K562 (cell line): ENCODE measurements around the gene RREB1. TPM values are rescaled to one million over a fixed set of nuclear protein-coding genes. Genes with fewer than 3 reads are reported as not detected.

ENCODE experiments used
- ATAC-seq: fragments of 200-7000 bp; cut with Tn5 transposase; 3 replicates; pipeline ENCODE4 v1.9.1; 2020; ENCODE audit warnings: moderate library complexity
- BruUV-seq: library from RNA; stranded (reverse); fragments of 400-500 nt; replicated peaks from 2 replicates; lab custom pipeline; 2021; lab: Mats Ljungman, UMichigan
- CTCF ChIA-PET: fragments of 300-600 bp; formaldehyde crosslinking; extraction: SDS; loops from one replicate; lab custom pipeline; 2021; ENCODE audit warnings: low intra/inter-chr PET ratio; lab: Yijun Ruan, JAX
- POLR2A ChIA-PET: fragments of 300-600, 350-650 bp; sonication (Branson Sonifier 250); formaldehyde crosslinking; extraction: SDS; loops from one replicate; lab custom pipeline; 2021; ENCODE audit warnings: antibody characterized with exemption, inconsistent platforms; lab: Yijun Ruan, JAX
- DNase-seq, 4 experiments: peaks; one replicate each; pipeline versions ENCODE4 v3.0.0 to v3.0.0-alpha.2; 2011 to 2018; ENCODE audit warnings: low spot score in 3 of 4, mixed read lengths in 3 of 4; ENCODE audit errors: extremely low read depth in 1 of 4
- FAIRE-seq: peaks from 2 replicates; lab custom pipeline; 2011; peaks lifted over from hg19 to GRCh38; lab: Jason Lieb, UNC
- H2AFZ ChIP-seq: 2 replicates; pipeline ENCODE4 v1.6.0; 2011; ENCODE audit warnings: low read depth, low read length, control low read depth, inconsistent platforms
- H3K27ac ChIP-seq: fragments of 200-600 bp; 3 replicates; pipeline ENCODE4 v1.8.0; 2011; ENCODE audit warnings: low read depth, mild to moderate bottlenecking, control low read depth, inconsistent platforms, low read length, moderate library complexity, mixed read lengths; ENCODE audit errors: extremely low read depth
- H3K27me3 ChIP-seq, 2 experiments: fragments of 300-600 bp in 1 of 2; 2 replicates in 1 of 2; 3 replicates in 1 of 2; pipeline versions ENCODE4 v1.6.0 to v1.8.0; 2011; ENCODE audit warnings: inconsistent platforms in 2 of 2, low read length in 2 of 2, mild to moderate bottlenecking in 1 of 2, mixed read lengths in 1 of 2, moderate library complexity in 1 of 2; ENCODE audit not compliant: control insufficient read depth in 2 of 2, insufficient read depth in 2 of 2
- H3K36me3 ChIP-seq: fragments of 300-600 bp; 3 replicates; pipeline ENCODE4 v1.8.0; 2011; ENCODE audit warnings: mild to moderate bottlenecking, low read length, inconsistent platforms; ENCODE audit not compliant: control insufficient read depth, insufficient read depth
- H3K4me1 ChIP-seq, 2 experiments: fragments of 200-600 bp in 1 of 2; replicated peaks in 1 of 2; 2 replicates in 1 of 2; 3 replicates in 1 of 2; pipeline versions ENCODE4 v1.5.1 to v1.8.0; 2011; ENCODE audit warnings: inconsistent platforms in 2 of 2, low read length in 2 of 2, mild to moderate bottlenecking in 1 of 2, mixed read lengths in 1 of 2, moderate library complexity in 1 of 2; ENCODE audit not compliant: control insufficient read depth in 2 of 2, insufficient read depth in 2 of 2
- H3K4me2 ChIP-seq: 2 replicates; pipeline ENCODE4 v1.6.1; 2011; ENCODE audit warnings: low read length, control low read depth, inconsistent platforms, mixed read lengths; ENCODE audit not compliant: insufficient read depth
- H3K4me3 ChIP-seq: fragments of 200-600 bp; sonication (generic), shearing (Covaris generic); 2 replicates; pipeline ENCODE4 v1.5.1; 2016; ENCODE audit warnings: control low read depth, inconsistent platforms
- H3K79me2 ChIP-seq: fragments of 200-600 bp; 3 replicates; pipeline ENCODE4 v1.8.0; 2011; ENCODE audit warnings: low read length, inconsistent platforms; ENCODE audit not compliant: control insufficient read depth, insufficient read depth
- H3K9ac ChIP-seq, 2 experiments: 2 replicates each; pipeline versions ENCODE4 v1.6.0 to v1.6.1; 2011; ENCODE audit warnings: low read depth in 2 of 2, low read length in 2 of 2, control low read depth in 1 of 2, inconsistent platforms in 1 of 2, mild to moderate bottlenecking in 1 of 2, mixed read lengths in 1 of 2; ENCODE audit not compliant: insufficient read depth in 1 of 2
- H3K9me1 ChIP-seq: one replicate; pipeline ENCODE4 v1.6.0; 2011; ENCODE audit warnings: inconsistent platforms, mild to moderate bottlenecking, low read length, moderate library complexity; ENCODE audit not compliant: control insufficient read depth, insufficient read depth
- H3K9me3 ChIP-seq: replicated peaks from 2 replicates; pipeline ENCODE4 v1.5.1; 2011; ENCODE audit warnings: low read depth, low read length, inconsistent platforms; ENCODE audit not compliant: control insufficient read depth, insufficient read depth
- H4K20me1 ChIP-seq: replicated peaks from 2 replicates; pipeline ENCODE4 v1.6.1; 2011; ENCODE audit warnings: low read length, inconsistent platforms, mixed read lengths; ENCODE audit not compliant: control insufficient read depth, insufficient read depth
- C11orf30 ChIP-seq: fragments of 450-650 bp; IDR thresholded peaks from 2 replicates; pipeline ENCODE4 v1.6.1; 2016; ENCODE audit warnings: low read depth, mild to moderate bottlenecking
- ETV1 ChIP-seq: fragments of 450-650 bp; conservative IDR thresholded peaks from 2 replicates; pipeline ENCODE4 v1.6.1; 2016; ENCODE audit warnings: missing genetic modification characterization, control low read depth, low read depth, missing compliant biosample characterization
- EZH2 ChIP-seq: IDR thresholded peaks from 2 replicates; pipeline ENCODE4 v1.6.1; 2012; ENCODE audit warnings: low read depth, mild to moderate bottlenecking, inconsistent platforms, low read length, borderline replicate concordance
- FOS ChIP-seq: IDR thresholded peaks from 3 replicates; pipeline ENCODE4 v1.6.1; 2011; ENCODE audit not compliant: insufficient read length; ENCODE audit errors: extremely low read depth
- MAFF ChIP-seq: IDR thresholded peaks from 2 replicates; pipeline ENCODE4 v1.6.1; 2012; ENCODE audit warnings: low read length, improper control_type of control experiment
- MYC ChIP-seq, 2 experiments: fragments of 250-450 bp in 1 of 2; sonication (Bioruptor Pico) in 1 of 2; IDR thresholded peaks; 2 replicates each; pipeline versions ENCODE4 v1.5.1 to v1.6.1; 2012 to 2021; ENCODE audit warnings: low read depth in 2 of 2, borderline replicate concordance in 1 of 2, improper control_type of control experiment in 1 of 2, low read length in 1 of 2, mild to moderate bottlenecking in 1 of 2, moderate library complexity in 1 of 2
- NR1H2 ChIP-seq: sonication (generic); formaldehyde crosslinking; IDR thresholded peaks from 2 replicates; pipeline ENCODE4 v1.4.0; 2020; ENCODE audit warnings: mild to moderate bottlenecking, missing genetic modification reagents
- NR2C2 ChIP-seq, 2 experiments: fragments of 200-800 bp in 1 of 2; sonication (Bioruptor generic) in 1 of 2; sonication (generic) in 1 of 2; formaldehyde crosslinking in 1 of 2; IDR thresholded peaks; 2 replicates each; pipeline versions ENCODE4 v1.6.1 to v1.8.0; 2016 to 2022; ENCODE audit warnings: mild to moderate bottlenecking in 1 of 2, missing compliant biosample characterization in 1 of 2, missing genetic modification characterization in 1 of 2, missing genetic modification reagents in 1 of 2
- POLR2B ChIP-seq: fragments of 450-650 bp; IDR thresholded peaks from 2 replicates; pipeline ENCODE4 v1.6.1; 2018; ENCODE audit warnings: low read depth; ENCODE audit not compliant: partially characterized antibody
- SRF ChIP-seq, 2 experiments: fragments of 250-450, 450-650 bp in 1 of 2; sonication (Bioruptor Pico) in 1 of 2; sonication (generic) in 1 of 2; formaldehyde crosslinking; IDR thresholded peaks; 2 replicates each; pipeline versions ENCODE4 v1.5.0 to v1.5.1; 2020 to 2022; ENCODE audit warnings: mild to moderate bottlenecking in 1 of 2, missing genetic modification reagents in 1 of 2
- TEAD1 ChIP-seq, 2 experiments: fragments of 450-650 bp in 1 of 2; sonication (generic) in 1 of 2; formaldehyde crosslinking; IDR thresholded peaks; 2 replicates each; pipeline versions ENCODE4 v1.4.0 to v1.8.0; 2020 to 2022; ENCODE audit warnings: mild to moderate bottlenecking in 2 of 2, missing genetic modification reagents in 1 of 2
- TSC22D4 ChIP-seq: fragments of 450-650 bp; IDR thresholded peaks from 2 replicates; pipeline ENCODE4 v1.6.1; 2016; ENCODE audit warnings: missing genetic modification characterization, missing biosample characterization, control low read depth
- ZC3H11A ChIP-seq: IDR thresholded peaks from 2 replicates; pipeline ENCODE4 v1.6.1; 2012; ENCODE audit warnings: low read depth, low read length, improper control_type of control experiment
- ZFX ChIP-seq: sonication (generic); formaldehyde crosslinking; IDR thresholded peaks from 2 replicates; pipeline ENCODE4 v1.8.0; 2022; ENCODE audit warnings: mild to moderate bottlenecking, missing genetic modification reagents, moderate library complexity
- ZNF511 ChIP-seq: sonication (generic); formaldehyde crosslinking; IDR thresholded peaks from 2 replicates; pipeline ENCODE4 v1.8.0; 2022; ENCODE audit warnings: mild to moderate bottlenecking, missing genetic modification reagents
- WGBS: fragments of 100-300 bp; shearing (Covaris generic); methylation state at CpG from one replicate; pipeline ENCODE4 v1.1.6; 2016; ENCODE audit warnings: low coverage, mixed read lengths; ENCODE audit not compliant: insufficient coverage; ENCODE audit errors: missing lambda C conversion rate; 5-methylcytosine and 5-hydroxymethylcytosine counted together
- in situ Hi-C: fragments of 300-500 bp; cut with MboI; formaldehyde crosslinking; loops from 4 replicates; pipeline ENCODE4 v1.15.0; 2018; ENCODE audit warnings: inconsistent platforms, mixed read lengths
- intact Hi-C: fragments of 100-400 bp; cut with micrococcal nuclease; formaldehyde crosslinking; loops from 2 replicates; pipeline ENCODE4 v1.14.2; 2022
- polyA plus RNA-seq, 8 experiments: library from polyadenylated mRNA; depleted of rRNA in 4 of 8; stranded (reverse) in 5 of 8; unstranded in 3 of 8; fragments of >200 nt; fragmentation: Nextera tagmentation in 2 of 8; fragmentation: Illumina TruSeq in 1 of 8; extraction: Ambion mirVana in 2 of 8; extraction: Trizol in 1 of 8; gene quantifications; 2 replicates each; pipeline versions ENCODE4 v1.2.1 to v1.2.3, GENCODE V29; 2011 to 2014; ENCODE audit warnings: inconsistent platforms in 1 of 8, missing spikeins in 1 of 8
- total RNA-seq, 7 experiments: library from RNA; depleted of rRNA in 6 of 7; stranded (reverse); fragments of >200 nt in 6 of 7; fragmentation: Illumina TruSeq in 2 of 7; extraction: Trizol in 2 of 7; gene quantifications; 2 replicates each; pipeline versions ENCODE4 v1.2.1 to v1.2.3, GENCODE V29; 2011 to 2021; ENCODE audit warnings: low replicate concordance in 1 of 7
- TF ChIP-seq, protein P1 (sequence below): sonication (generic); formaldehyde crosslinking; IDR thresholded peaks from 2 replicates; pipeline ENCODE4 v1.8.0; 2023; ENCODE audit warnings: mild to moderate bottlenecking, missing genetic modification reagents

RREB1 gene
- total and polyA plus RNA-seq, 9 of the 15 experiments (the other 6 are each of a cell fraction or from before 2014, with no cell fraction given), result 3.3 to 64.2 (median 19.3) TPM

GRCh38 chr6:7108964-7109836, 1.4 kb downstream of the RREB1 start:
- peak overlapping the region; percentile 64 for H3K4me3 ChIP-seq
- no peaks in the 10 kb centered on the region for H3K9me3 ChIP-seq
- peaks cover 50 to 52% of the 10 kb centered on the region in 2 experiments for H3K4me1 ChIP-seq
- WGBS, result under 1% methylated on average over 46 of the region's 86 CpGs
- ATAC-seq, result peak; percentile 15
- peaks cover 10% of the 10 kb centered on the region for H4K20me1 ChIP-seq
- H3K36me3 ChIP-seq, result peaks cover 8% of the 10 kb centered on the region; the same call in 2 of the 3 replicates
- intact Hi-C loops, result loop anchor here (5.0 kb wide), 2 partner anchors 52 to 128 kb away; no protein-coding TSS in a partner anchor
- FAIRE-seq, result peak; percentile 40
- no peaks in the 10 kb centered on the region for H3K27me3 ChIP-seq
- H3K79me2 ChIP-seq, result peaks cover 66% of the 10 kb centered on the region
- H2AFZ ChIP-seq, result no peak overlapping the region
- no peaks in the 10 kb centered on the region for H3K9me1 ChIP-seq
- in situ Hi-C loops, result no loop called here
- ChIA-PET CTCF (no interaction called here), POLR2A (interaction anchor here (0.6 to 3.3 kb wide), 8 partner anchors 10 to 409 kb away, joined by 3 to 19 read pairs (median 3); no protein-coding TSS in a partner anchor)
- peak overlapping the region; percentile 91 for H3K4me2 ChIP-seq
- H3K9ac ChIP-seq, result peak overlapping the region; percentile 76 to 97
- H3K27ac ChIP-seq, result peak overlapping the region; percentile 92
- BruUV-seq, result no TSS peak
- DNase-seq, result peak; percentile 49 to 80 (median 60)
- TF ChIP-seq C11orf30, result peak; percentile 97
- TF ChIP-seq POLR2B, result no peak
- no peak for TF ChIP-seq FOS
- TF ChIP-seq ZC3H11A, result no peak
- TF ChIP-seq TSC22D4 (tag), result no peak
- peak; percentile 19; the same call in 1 of the 2 replicates for TF ChIP-seq MYC (IDR thresholded peaks at IDR 0.05; ENCODE audit: low read depth, low read length)
- no peak for TF ChIP-seq MYC (CRISPR knock-in tag; IDR thresholded peaks at IDR 0.05; ENCODE audit: borderline replicate concordance, low read depth)
- TF ChIP-seq TEAD1 (CRISPR knock-in tag; IDR thresholded peaks at IDR 0.05), result no peak; a peak in 1 of 4 replicates
- no peak for TF ChIP-seq SRF (CRISPR knock-in tag; IDR thresholded peaks at IDR 0.05)
- TF ChIP-seq ETV1, result peak; percentile 52; the same call in 1 of the 2 replicates
- peak; percentile 45 for TF ChIP-seq ZFX (CRISPR knock-in tag)
- TF ChIP-seq, protein P1, sequence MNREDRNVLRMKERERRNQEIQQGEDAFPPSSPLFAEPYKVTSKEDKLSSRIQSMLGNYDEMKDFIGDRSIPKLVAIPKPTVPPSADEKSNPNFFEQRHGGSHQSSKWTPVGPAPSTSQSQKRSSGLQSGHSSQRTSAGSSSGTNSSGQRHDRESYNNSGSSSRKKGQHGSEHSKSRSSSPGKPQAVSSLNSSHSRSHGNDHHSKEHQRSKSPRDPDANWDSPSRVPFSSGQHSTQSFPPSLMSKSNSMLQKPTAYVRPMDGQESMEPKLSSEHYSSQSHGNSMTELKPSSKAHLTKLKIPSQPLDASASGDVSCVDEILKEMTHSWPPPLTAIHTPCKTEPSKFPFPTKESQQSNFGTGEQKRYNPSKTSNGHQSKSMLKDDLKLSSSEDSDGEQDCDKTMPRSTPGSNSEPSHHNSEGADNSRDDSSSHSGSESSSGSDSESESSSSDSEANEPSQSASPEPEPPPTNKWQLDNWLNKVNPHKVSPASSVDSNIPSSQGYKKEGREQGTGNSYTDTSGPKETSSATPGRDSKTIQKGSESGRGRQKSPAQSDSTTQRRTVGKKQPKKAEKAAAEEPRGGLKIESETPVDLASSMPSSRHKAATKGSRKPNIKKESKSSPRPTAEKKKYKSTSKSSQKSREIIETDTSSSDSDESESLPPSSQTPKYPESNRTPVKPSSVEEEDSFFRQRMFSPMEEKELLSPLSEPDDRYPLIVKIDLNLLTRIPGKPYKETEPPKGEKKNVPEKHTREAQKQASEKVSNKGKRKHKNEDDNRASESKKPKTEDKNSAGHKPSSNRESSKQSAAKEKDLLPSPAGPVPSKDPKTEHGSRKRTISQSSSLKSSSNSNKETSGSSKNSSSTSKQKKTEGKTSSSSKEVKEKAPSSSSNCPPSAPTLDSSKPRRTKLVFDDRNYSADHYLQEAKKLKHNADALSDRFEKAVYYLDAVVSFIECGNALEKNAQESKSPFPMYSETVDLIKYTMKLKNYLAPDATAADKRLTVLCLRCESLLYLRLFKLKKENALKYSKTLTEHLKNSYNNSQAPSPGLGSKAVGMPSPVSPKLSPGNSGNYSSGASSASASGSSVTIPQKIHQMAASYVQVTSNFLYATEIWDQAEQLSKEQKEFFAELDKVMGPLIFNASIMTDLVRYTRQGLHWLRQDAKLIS, result 0 out of 2 replicates have a peak, but pooled peaks have one; percentile 9
- no peak for TF ChIP-seq EZH2
- TF ChIP-seq NR1H2 (CRISPR knock-in tag), result no peak
- TF ChIP-seq NR2C2 (CRISPR knock-in tag; IDR thresholded peaks at IDR 0.05), result no peak
- peak; percentile 4; the same call in 1 of the 2 replicates for TF ChIP-seq NR2C2 (tag; IDR thresholded peaks at IDR 0.05)
- no peak for TF ChIP-seq ZNF511 (CRISPR knock-in tag)
- peak; percentile 95 for TF ChIP-seq MAFF
